ENCODE measurements around the gene ELP5.

GRCh38 chr17:7215136-7215638 is 36.8 kb upstream of the ELP5 start:
- no peak for TF ChIP-seq EZH2 (IDR thresholded peaks at IDR 0.05; ENCODE audit: borderline replicate concordance, insufficient read depth, low read depth, low read length, poor library complexity, severe bottlenecking)
- TF ChIP-seq, protein P1, sequence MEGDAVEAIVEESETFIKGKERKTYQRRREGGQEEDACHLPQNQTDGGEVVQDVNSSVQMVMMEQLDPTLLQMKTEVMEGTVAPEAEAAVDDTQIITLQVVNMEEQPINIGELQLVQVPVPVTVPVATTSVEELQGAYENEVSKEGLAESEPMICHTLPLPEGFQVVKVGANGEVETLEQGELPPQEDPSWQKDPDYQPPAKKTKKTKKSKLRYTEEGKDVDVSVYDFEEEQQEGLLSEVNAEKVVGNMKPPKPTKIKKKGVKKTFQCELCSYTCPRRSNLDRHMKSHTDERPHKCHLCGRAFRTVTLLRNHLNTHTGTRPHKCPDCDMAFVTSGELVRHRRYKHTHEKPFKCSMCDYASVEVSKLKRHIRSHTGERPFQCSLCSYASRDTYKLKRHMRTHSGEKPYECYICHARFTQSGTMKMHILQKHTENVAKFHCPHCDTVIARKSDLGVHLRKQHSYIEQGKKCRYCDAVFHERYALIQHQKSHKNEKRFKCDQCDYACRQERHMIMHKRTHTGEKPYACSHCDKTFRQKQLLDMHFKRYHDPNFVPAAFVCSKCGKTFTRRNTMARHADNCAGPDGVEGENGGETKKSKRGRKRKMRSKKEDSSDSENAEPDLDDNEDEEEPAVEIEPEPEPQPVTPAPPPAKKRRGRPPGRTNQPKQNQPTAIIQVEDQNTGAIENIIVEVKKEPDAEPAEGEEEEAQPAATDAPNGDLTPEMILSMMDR (IDR thresholded peaks at IDR 0.05), result no peak

Data from B cell (primary cell).